ENCODE results near the gene BRWD1.

Gene BRWD1

GRCh38 chr21:39152271-39152670 lies 161.2 kb downstream of the BRWD1 start:
- no peak overlapping the region for H3K4me3 ChIP-seq (ENCODE audit: low read depth, low read length)
- TF ChIP-seq, protein P1, sequence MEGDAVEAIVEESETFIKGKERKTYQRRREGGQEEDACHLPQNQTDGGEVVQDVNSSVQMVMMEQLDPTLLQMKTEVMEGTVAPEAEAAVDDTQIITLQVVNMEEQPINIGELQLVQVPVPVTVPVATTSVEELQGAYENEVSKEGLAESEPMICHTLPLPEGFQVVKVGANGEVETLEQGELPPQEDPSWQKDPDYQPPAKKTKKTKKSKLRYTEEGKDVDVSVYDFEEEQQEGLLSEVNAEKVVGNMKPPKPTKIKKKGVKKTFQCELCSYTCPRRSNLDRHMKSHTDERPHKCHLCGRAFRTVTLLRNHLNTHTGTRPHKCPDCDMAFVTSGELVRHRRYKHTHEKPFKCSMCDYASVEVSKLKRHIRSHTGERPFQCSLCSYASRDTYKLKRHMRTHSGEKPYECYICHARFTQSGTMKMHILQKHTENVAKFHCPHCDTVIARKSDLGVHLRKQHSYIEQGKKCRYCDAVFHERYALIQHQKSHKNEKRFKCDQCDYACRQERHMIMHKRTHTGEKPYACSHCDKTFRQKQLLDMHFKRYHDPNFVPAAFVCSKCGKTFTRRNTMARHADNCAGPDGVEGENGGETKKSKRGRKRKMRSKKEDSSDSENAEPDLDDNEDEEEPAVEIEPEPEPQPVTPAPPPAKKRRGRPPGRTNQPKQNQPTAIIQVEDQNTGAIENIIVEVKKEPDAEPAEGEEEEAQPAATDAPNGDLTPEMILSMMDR (conservative IDR thresholded peaks at IDR 0.05; ENCODE audit: low read depth, low read length): no peak
- DNase-seq (ENCODE audit: low read depth): no peak

DNA sequence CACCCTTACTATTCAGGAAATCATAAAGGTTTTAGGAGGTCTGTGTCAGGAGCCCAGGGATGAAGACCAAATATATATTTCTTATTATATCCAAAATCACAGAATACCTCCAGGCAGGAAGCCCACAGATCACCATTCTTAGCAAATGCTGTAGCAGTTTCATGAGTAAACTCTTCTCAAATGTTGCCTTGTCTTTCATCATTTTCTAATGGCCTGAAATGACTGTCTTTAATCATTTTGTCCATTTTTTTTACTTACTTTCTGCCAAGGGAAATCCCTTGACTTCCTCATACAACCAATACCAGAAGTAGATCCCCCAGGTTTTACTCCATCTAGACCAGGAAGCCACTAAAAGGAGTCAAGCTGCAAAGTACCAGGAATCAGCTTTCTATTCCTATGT lies 162.6 kb downstream of the BRWD1 start:
- DNase-seq (ENCODE audit: low read depth): no peak
- no peak overlapping the region for H3K4me3 ChIP-seq (ENCODE audit: low read depth, low read length)
- TF ChIP-seq, protein P1 (conservative IDR thresholded peaks at IDR 0.05; ENCODE audit: low read depth, low read length): no peak

DNA sequence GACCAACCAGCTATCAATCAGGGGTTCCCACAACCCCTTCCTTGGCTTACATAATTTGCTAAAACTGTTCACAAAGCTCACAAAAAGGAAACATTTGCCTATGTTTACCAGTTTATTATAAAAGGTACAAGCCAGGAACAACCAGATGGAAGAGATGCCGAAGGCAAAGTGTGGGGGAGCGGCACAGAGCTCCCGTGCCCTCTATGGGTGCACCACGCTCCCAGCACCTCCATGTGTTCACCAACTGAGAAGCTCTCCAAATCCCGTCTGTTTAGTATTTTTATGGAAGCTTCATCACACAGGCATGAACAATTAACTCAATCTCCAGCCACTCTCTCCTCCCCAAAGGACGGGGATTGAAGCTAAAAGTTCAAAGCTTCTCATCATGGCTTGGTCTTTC lies 163.1 kb downstream of the BRWD1 start:
- TF ChIP-seq, protein P1 (conservative IDR thresholded peaks at IDR 0.05; ENCODE audit: low read depth, low read length): no peak
- no peak overlapping the region for H3K4me3 ChIP-seq (ENCODE audit: low read depth, low read length)
- no peak for DNase-seq (ENCODE audit: low read depth)

DNA sequence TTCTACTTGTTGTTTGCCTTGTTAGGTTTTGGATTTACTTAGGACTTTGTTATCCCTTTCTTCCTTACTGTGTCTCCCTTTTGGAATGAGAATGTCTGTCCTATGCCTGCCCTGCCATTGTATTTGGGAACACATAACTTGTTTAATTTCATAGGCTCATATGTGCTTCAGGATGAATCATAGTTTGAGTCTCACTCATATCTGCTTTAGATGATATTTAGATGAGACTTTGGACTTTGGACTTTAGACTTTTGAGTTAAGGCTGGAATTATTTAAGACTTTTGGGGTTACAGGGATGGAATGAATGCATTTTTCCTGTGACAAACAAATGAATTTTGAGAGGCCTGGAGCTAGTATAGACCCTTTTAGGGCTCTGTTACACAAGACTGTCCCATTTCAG lies 163.6 kb downstream of the BRWD1 start:
- TF ChIP-seq, protein P1 (conservative IDR thresholded peaks at IDR 0.05; ENCODE audit: low read depth, low read length): no peak
- H3K4me3 ChIP-seq (ENCODE audit: low read depth, low read length): no peak overlapping the region
- DNase-seq (ENCODE audit: low read depth): no peak

- DNase-seq (ENCODE audit: low read depth): no peak
- no peak overlapping the region for H3K4me3 ChIP-seq (ENCODE audit: low read depth, low read length)
- TF ChIP-seq, protein P1 (conservative IDR thresholded peaks at IDR 0.05; ENCODE audit: low read depth, low read length): no peak
Observed at GRCh38 chr21:39148975-39149374, 164.5 kb downstream of the BRWD1 start.

DNA sequence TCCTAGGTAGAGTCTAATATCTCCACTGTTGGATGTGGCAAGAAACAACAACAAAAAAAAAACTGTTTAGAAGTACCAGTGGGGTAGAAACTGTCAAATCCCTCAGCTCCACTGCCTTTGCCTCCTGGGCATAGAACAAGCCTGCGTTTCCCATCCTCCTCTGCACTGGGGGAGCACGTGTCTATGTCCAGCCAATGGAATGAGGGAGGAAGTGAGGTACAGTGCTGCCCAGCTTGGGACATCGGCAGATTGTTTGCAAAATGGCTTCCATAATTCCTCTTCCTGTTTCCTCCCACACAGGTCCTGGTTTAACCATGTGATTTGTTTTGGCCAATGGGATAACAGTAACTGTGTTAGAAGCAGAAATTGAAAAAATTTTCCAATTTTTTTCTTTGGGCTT lies 169.2 kb downstream of the BRWD1 start:
- DNase-seq (ENCODE audit: low read depth): no peak
- TF ChIP-seq, protein P1 (conservative IDR thresholded peaks at IDR 0.05; ENCODE audit: low read depth, low read length): no peak
- H3K4me3 ChIP-seq (ENCODE audit: low read depth, low read length): no peak overlapping the region

GRCh38 chr21:39142972-39143371 lies 170.5 kb downstream of the BRWD1 start:
- no peak overlapping the region for H3K4me3 ChIP-seq (ENCODE audit: low read depth, low read length)
- DNase-seq (ENCODE audit: low read depth): no peak
- TF ChIP-seq, protein P1 (conservative IDR thresholded peaks at IDR 0.05; ENCODE audit: low read depth, low read length): no peak

All from choroid plexus epithelial cell (primary cell).